HCT116 (cell line): ENCODE results near the gene HIBADH.

ENCODE experiments used
- CBX3 ChIP-seq: IDR thresholded peaks from 2 replicates; pipeline ENCODE4 v1.6.1; 2012; ENCODE audit warnings: low read depth
- CEBPB ChIP-seq: IDR thresholded peaks from 2 replicates; pipeline ENCODE4 v1.6.1; 2012; ENCODE audit warnings: low read depth
- EZH2 ChIP-seq: fragments of 200-600 bp; sonication (generic); IDR thresholded peaks from 2 replicates; pipeline ENCODE4 v1.6.1; 2017; ENCODE audit warnings: antibody characterized with exemption, mixed run types
- EZH2phosphoT487 ChIP-seq: fragments of 200-600 bp; IDR thresholded peaks from 2 replicates; pipeline ENCODE4 v1.6.1; 2018; ENCODE audit warnings: antibody characterized with exemption, borderline replicate concordance
- JUND ChIP-seq: IDR thresholded peaks from 2 replicates; pipeline ENCODE4 v1.6.1; 2012
- POLR2A ChIP-seq: IDR thresholded peaks from 2 replicates; pipeline ENCODE4 v1.7.0; 2011; ENCODE audit warnings: borderline replicate concordance; ENCODE audit not compliant: insufficient read depth, insufficient read length; ENCODE audit errors: extremely low read depth
- POLR2AphosphoS5 ChIP-seq: IDR thresholded peaks from 2 replicates; pipeline ENCODE4 v1.6.1; 2011; ENCODE audit warnings: mild to moderate bottlenecking, low read depth, low read length, moderate library complexity
- SP1 ChIP-seq: IDR thresholded peaks from 2 replicates; pipeline ENCODE4 v1.6.1; 2012; ENCODE audit warnings: low read depth
- SRF ChIP-seq: IDR thresholded peaks from 2 replicates; pipeline ENCODE4 v1.6.1; 2012; ENCODE audit warnings: low read depth
- TCF7L2 ChIP-seq: IDR thresholded peaks from 2 replicates; pipeline ENCODE4 v1.7.0; 2011; ENCODE audit warnings: borderline replicate concordance, inconsistent platforms; ENCODE audit not compliant: insufficient read depth, insufficient read length; ENCODE audit errors: extremely low read depth
- ZNF274 ChIP-seq: fragments of 200-500 bp; sonication (Bioruptor generic); IDR thresholded peaks from 2 replicates; pipeline ENCODE4 v1.6.1; 2014; ENCODE audit warnings: mild to moderate bottlenecking, low read depth, low read length, inconsistent platforms
- TF ChIP-seq, protein P1 (sequence below), 3 experiments: fragments of 200-600 bp in 1 of 3; sonication (generic) in 1 of 3; IDR thresholded peaks in 2 of 3; conservative IDR thresholded peaks in 1 of 3; 2 replicates each; pipeline ENCODE4 v1.5.1; 2012 to 2017; ENCODE audit warnings: low read depth in 2 of 3, low read length in 2 of 3, antibody characterized with exemption in 1 of 3, borderline replicate concordance in 1 of 3, control low read depth in 1 of 3, mild to moderate bottlenecking in 1 of 3, mixed read lengths in 1 of 3, mixed run types in 1 of 3, moderate library complexity in 1 of 3; ENCODE audit not compliant: insufficient read depth in 1 of 3
- TF ChIP-seq, protein P2 (sequence below): IDR thresholded peaks from 2 replicates; pipeline ENCODE4 v1.6.1; 2011; ENCODE audit warnings: mild to moderate bottlenecking, low read length, moderate library complexity; ENCODE audit not compliant: insufficient replicate concordance; ENCODE audit errors: extremely low read depth
- TF ChIP-seq, protein P3 (sequence below): IDR thresholded peaks from 2 replicates; pipeline ENCODE4 v1.6.1; 2012; ENCODE audit warnings: low read depth

DNA sequence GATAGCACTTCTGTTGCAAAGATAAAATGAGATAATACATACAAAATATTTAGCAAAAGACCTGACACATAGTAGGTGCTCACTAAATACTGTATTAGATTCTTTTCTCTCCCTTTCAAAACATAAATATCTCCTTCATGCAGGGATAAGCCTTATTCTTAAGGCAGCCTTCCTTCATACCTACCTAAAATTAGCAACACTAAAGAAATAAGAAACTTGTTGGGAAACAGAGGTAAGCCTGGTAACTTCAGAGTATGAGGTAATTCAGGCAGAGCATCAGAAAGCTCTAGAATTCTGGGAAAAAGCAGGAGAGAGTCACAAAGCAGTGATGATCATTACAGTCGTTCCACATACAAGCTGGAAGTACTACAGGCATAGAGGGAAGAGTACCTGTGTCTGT is 15.2 kb downstream of the HIBADH start:
- TF ChIP-seq, protein P1, sequence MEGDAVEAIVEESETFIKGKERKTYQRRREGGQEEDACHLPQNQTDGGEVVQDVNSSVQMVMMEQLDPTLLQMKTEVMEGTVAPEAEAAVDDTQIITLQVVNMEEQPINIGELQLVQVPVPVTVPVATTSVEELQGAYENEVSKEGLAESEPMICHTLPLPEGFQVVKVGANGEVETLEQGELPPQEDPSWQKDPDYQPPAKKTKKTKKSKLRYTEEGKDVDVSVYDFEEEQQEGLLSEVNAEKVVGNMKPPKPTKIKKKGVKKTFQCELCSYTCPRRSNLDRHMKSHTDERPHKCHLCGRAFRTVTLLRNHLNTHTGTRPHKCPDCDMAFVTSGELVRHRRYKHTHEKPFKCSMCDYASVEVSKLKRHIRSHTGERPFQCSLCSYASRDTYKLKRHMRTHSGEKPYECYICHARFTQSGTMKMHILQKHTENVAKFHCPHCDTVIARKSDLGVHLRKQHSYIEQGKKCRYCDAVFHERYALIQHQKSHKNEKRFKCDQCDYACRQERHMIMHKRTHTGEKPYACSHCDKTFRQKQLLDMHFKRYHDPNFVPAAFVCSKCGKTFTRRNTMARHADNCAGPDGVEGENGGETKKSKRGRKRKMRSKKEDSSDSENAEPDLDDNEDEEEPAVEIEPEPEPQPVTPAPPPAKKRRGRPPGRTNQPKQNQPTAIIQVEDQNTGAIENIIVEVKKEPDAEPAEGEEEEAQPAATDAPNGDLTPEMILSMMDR (IDR thresholded peaks at IDR 0.05 in 2 of 3, conservative IDR thresholded peaks at IDR 0.05 in 1 of 3; ENCODE audit: borderline replicate concordance in 1 of 3, insufficient read depth in 1 of 3, low read depth in 2 of 3, low read length in 2 of 3): no peak
- TF ChIP-seq EZH2phosphoT487: no peak
- no peak for TF ChIP-seq POLR2A
- TF ChIP-seq SRF: no peak
- no peak for TF ChIP-seq SP1
- no peak for TF ChIP-seq CBX3
- TF ChIP-seq TCF7L2: no peak
- no peak for TF ChIP-seq EZH2
- no peak for TF ChIP-seq POLR2AphosphoS5
- TF ChIP-seq, protein P2, sequence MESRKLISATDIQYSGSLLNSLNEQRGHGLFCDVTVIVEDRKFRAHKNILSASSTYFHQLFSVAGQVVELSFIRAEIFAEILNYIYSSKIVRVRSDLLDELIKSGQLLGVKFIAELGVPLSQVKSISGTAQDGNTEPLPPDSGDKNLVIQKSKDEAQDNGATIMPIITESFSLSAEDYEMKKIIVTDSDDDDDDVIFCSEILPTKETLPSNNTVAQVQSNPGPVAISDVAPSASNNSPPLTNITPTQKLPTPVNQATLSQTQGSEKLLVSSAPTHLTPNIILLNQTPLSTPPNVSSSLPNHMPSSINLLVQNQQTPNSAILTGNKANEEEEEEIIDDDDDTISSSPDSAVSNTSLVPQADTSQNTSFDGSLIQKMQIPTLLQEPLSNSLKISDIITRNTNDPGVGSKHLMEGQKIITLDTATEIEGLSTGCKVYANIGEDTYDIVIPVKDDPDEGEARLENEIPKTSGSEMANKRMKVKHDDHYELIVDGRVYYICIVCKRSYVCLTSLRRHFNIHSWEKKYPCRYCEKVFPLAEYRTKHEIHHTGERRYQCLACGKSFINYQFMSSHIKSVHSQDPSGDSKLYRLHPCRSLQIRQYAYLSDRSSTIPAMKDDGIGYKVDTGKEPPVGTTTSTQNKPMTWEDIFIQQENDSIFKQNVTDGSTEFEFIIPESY: no peak
- TF ChIP-seq, protein P3, sequence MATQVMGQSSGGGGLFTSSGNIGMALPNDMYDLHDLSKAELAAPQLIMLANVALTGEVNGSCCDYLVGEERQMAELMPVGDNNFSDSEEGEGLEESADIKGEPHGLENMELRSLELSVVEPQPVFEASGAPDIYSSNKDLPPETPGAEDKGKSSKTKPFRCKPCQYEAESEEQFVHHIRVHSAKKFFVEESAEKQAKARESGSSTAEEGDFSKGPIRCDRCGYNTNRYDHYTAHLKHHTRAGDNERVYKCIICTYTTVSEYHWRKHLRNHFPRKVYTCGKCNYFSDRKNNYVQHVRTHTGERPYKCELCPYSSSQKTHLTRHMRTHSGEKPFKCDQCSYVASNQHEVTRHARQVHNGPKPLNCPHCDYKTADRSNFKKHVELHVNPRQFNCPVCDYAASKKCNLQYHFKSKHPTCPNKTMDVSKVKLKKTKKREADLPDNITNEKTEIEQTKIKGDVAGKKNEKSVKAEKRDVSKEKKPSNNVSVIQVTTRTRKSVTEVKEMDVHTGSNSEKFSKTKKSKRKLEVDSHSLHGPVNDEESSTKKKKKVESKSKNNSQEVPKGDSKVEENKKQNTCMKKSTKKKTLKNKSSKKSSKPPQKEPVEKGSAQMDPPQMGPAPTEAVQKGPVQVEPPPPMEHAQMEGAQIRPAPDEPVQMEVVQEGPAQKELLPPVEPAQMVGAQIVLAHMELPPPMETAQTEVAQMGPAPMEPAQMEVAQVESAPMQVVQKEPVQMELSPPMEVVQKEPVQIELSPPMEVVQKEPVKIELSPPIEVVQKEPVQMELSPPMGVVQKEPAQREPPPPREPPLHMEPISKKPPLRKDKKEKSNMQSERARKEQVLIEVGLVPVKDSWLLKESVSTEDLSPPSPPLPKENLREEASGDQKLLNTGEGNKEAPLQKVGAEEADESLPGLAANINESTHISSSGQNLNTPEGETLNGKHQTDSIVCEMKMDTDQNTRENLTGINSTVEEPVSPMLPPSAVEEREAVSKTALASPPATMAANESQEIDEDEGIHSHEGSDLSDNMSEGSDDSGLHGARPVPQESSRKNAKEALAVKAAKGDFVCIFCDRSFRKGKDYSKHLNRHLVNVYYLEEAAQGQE: no peak
- TF ChIP-seq ZNF274: no peak
- no peak for TF ChIP-seq CEBPB
- TF ChIP-seq JUND: no peak
